HCT116 (cell line): ENCODE measurements around the gene HHLA2. TPM values are rescaled to one million over a fixed set of nuclear protein-coding genes. Genes with fewer than 3 reads are reported as not detected.

ENCODE experiments used
- ATAC-seq: fragments of 200-7000 bp; cut with Tn5 transposase; 2 replicates; pipeline ENCODE4 v1.9.1; 2020; ENCODE audit warnings: mild to moderate bottlenecking, moderate library complexity
- BruUV-seq: library from RNA; stranded (reverse); fragments of 400-500 nt; replicated peaks from 2 replicates; lab custom pipeline; 2021; lab: Mats Ljungman, UMichigan
- CTCF ChIA-PET: fragments of 300-600 bp; sonication (Branson Sonifier 250); formaldehyde crosslinking; loops from one replicate; lab custom pipeline; 2021; ENCODE audit warnings: antibody characterized with exemption; lab: Charles Lee
- POLR2A ChIA-PET: fragments of 300-600, 350-600 bp; sonication (Branson Sonifier 250); formaldehyde crosslinking; loops from one replicate; lab custom pipeline; 2021; ENCODE audit warnings: antibody characterized with exemption; lab: Charles Lee
- RAD21 ChIA-PET, 2 experiments: fragments of 300-600 bp; sonication (Branson Sonifier 250); formaldehyde crosslinking; loops; one replicate each; lab custom pipeline; 2023; ENCODE audit warnings: low total read pairs in 2 of 2; ENCODE audit not compliant: uncharacterized antibody in 2 of 2, unreplicated experiment in 2 of 2, low non-redundant PET in 1 of 2; lab: Charles Lee
- DNase-seq: peaks from one replicate; pipeline ENCODE4 v3.0.0-alpha.2; 2010; ENCODE audit warnings: low read depth, low spot score
- H2AFZ ChIP-seq: fragments of 200-600 bp; shearing (Covaris generic), sonication (generic); 2 replicates; pipeline ENCODE4 v1.6.1; 2017; ENCODE audit warnings: low read depth, mixed run types, mixed read lengths, antibody characterized with exemption, low read length; ENCODE audit not compliant: poor library complexity, severe bottlenecking
- H3K27ac ChIP-seq: 2 replicates; pipeline ENCODE4 v1.5.1; 2012; ENCODE audit warnings: low read depth, low read length
- H3K27me3 ChIP-seq: fragments of 200-600 bp; sonication (generic); 2 replicates; pipeline ENCODE4 v1.6.1; 2016; ENCODE audit warnings: mixed run types, low read length, mixed read lengths; ENCODE audit not compliant: insufficient read depth
- H3K36me3 ChIP-seq, 2 experiments: fragments of 200-500 bp in 1 of 2; fragments of 200-600 bp in 1 of 2; sonication (Bioruptor generic) in 1 of 2; sonication (generic) in 1 of 2; 2 replicates each; pipeline versions ENCODE4 v1.5.1 to v1.6.1; 2014 to 2016; ENCODE audit warnings: low read length in 2 of 2, inconsistent platforms in 1 of 2, mixed read lengths in 1 of 2, mixed run types in 1 of 2; ENCODE audit not compliant: insufficient read depth in 2 of 2, control insufficient read depth in 1 of 2
- H3K4me1 ChIP-seq, 2 experiments: fragments of 200-600 bp in 1 of 2; sonication (generic) in 1 of 2; 2 replicates each; pipeline versions ENCODE4 v1.5.1 to v1.6.1; 2012 to 2017; ENCODE audit warnings: low read length in 2 of 2, inconsistent platforms in 1 of 2, mild to moderate bottlenecking in 1 of 2, mixed read lengths in 1 of 2, mixed run types in 1 of 2, moderate library complexity in 1 of 2; ENCODE audit not compliant: insufficient read depth in 2 of 2, control insufficient read depth in 1 of 2
- H3K4me2 ChIP-seq: fragments of 200-600 bp; sonication (generic); 2 replicates; pipeline ENCODE4 v1.6.1; 2017; ENCODE audit warnings: mixed run types, low read length, mixed read lengths
- H3K4me3 ChIP-seq, 2 experiments: fragments of 200-600 bp in 1 of 2; sonication (generic) in 1 of 2; replicated peaks in 1 of 2; 2 replicates each; pipeline ENCODE4 v1.5.1; 2011 to 2016; ENCODE audit warnings: low read length in 2 of 2, control low read depth in 1 of 2, low read depth in 1 of 2, mild to moderate bottlenecking in 1 of 2, mixed read lengths in 1 of 2, mixed run types in 1 of 2
- H3K79me2 ChIP-seq: fragments of 200-600 bp; sonication (generic); 2 replicates; pipeline ENCODE4 v1.6.1; 2017; ENCODE audit warnings: mild to moderate bottlenecking, mixed run types, low read length, moderate library complexity, mixed read lengths; ENCODE audit not compliant: insufficient read depth
- H3K9ac ChIP-seq: fragments of 200-600 bp; sonication (generic); 2 replicates; pipeline ENCODE4 v1.6.1; 2016; ENCODE audit warnings: low read length, mixed read lengths
- H3K9me2 ChIP-seq: fragments of 200-600 bp; sonication (generic), shearing (Covaris generic); 2 replicates; pipeline ENCODE4 v1.6.1; 2017; ENCODE audit warnings: mixed run types, mild to moderate bottlenecking, moderate library complexity; ENCODE audit not compliant: insufficient read depth
- H3K9me3 ChIP-seq, 2 experiments: fragments of 200-500 bp in 1 of 2; fragments of 200-600 bp in 1 of 2; sonication (Bioruptor generic) in 1 of 2; sonication (generic) in 1 of 2; 2 replicates each; pipeline ENCODE4 v1.6.1; 2014 to 2017; ENCODE audit warnings: low read length in 2 of 2, mixed read lengths in 2 of 2, inconsistent platforms in 1 of 2, low read depth in 1 of 2, mild to moderate bottlenecking in 1 of 2, mixed run types in 1 of 2, moderate library complexity in 1 of 2; ENCODE audit not compliant: control insufficient read depth in 1 of 2, insufficient read depth in 1 of 2
- H4K20me1 ChIP-seq: fragments of 200-600 bp; sonication (generic), shearing (Covaris generic); 2 replicates; pipeline ENCODE4 v1.6.1; 2017; ENCODE audit warnings: mixed run types, mild to moderate bottlenecking, moderate library complexity; ENCODE audit not compliant: insufficient read depth
- CBX3 ChIP-seq: IDR thresholded peaks from 2 replicates; pipeline ENCODE4 v1.6.1; 2012; ENCODE audit warnings: low read depth
- CEBPB ChIP-seq: IDR thresholded peaks from 2 replicates; pipeline ENCODE4 v1.6.1; 2012; ENCODE audit warnings: low read depth
- EGR1 ChIP-seq: IDR thresholded peaks from 2 replicates; pipeline ENCODE4 v1.6.1; 2012; ENCODE audit warnings: low read depth
- EZH2phosphoT487 ChIP-seq: fragments of 200-600 bp; IDR thresholded peaks from 2 replicates; pipeline ENCODE4 v1.6.1; 2018; ENCODE audit warnings: antibody characterized with exemption, borderline replicate concordance
- FOSL1 ChIP-seq: IDR thresholded peaks from 2 replicates; pipeline ENCODE4 v1.6.1; 2012; ENCODE audit warnings: low read depth
- JUND ChIP-seq: IDR thresholded peaks from 2 replicates; pipeline ENCODE4 v1.6.1; 2012
- RAD21 ChIP-seq: IDR thresholded peaks from 2 replicates; pipeline ENCODE4 v1.6.1; 2012; ENCODE audit warnings: low read depth, mild to moderate bottlenecking
- SIN3A ChIP-seq: IDR thresholded peaks from 2 replicates; pipeline ENCODE4 v1.6.1; 2012; ENCODE audit warnings: low read depth
- SRF ChIP-seq: IDR thresholded peaks from 2 replicates; pipeline ENCODE4 v1.6.1; 2012; ENCODE audit warnings: low read depth
- YY1 ChIP-seq: IDR thresholded peaks from 2 replicates; pipeline ENCODE4 v1.6.1; 2011; ENCODE audit warnings: low read length, low read depth, moderate library complexity, mild to moderate bottlenecking; ENCODE audit not compliant: insufficient replicate concordance; ENCODE audit errors: extremely low read depth
- ZNF274 ChIP-seq: fragments of 200-500 bp; sonication (Bioruptor generic); IDR thresholded peaks from 2 replicates; pipeline ENCODE4 v1.6.1; 2014; ENCODE audit warnings: mild to moderate bottlenecking, low read depth, low read length, inconsistent platforms
- intact Hi-C: fragments of 100-400 bp; cut with micrococcal nuclease; formaldehyde crosslinking; loops from 2 replicates; pipeline ENCODE4 v1.10.0; 2022
- total RNA-seq: library from RNA; stranded (reverse); gene quantifications from one replicate; pipeline ENCODE4 v1.2.1, GENCODE V29; 2021; ENCODE audit not compliant: unreplicated experiment
- TF ChIP-seq, protein P1 (sequence below): IDR thresholded peaks from 2 replicates; pipeline ENCODE4 v1.6.1; 2012
- TF ChIP-seq, protein P2 (sequence below), 3 experiments: fragments of 200-600 bp in 1 of 3; sonication (generic) in 1 of 3; IDR thresholded peaks in 2 of 3; conservative IDR thresholded peaks in 1 of 3; 2 replicates each; pipeline ENCODE4 v1.5.1; 2012 to 2017; ENCODE audit warnings: low read depth in 2 of 3, low read length in 2 of 3, antibody characterized with exemption in 1 of 3, borderline replicate concordance in 1 of 3, control low read depth in 1 of 3, mild to moderate bottlenecking in 1 of 3, mixed read lengths in 1 of 3, mixed run types in 1 of 3, moderate library complexity in 1 of 3; ENCODE audit not compliant: insufficient read depth in 1 of 3

Gene HHLA2
- total RNA-seq, 1 experiment from 2014 or later = not detected

DNA sequence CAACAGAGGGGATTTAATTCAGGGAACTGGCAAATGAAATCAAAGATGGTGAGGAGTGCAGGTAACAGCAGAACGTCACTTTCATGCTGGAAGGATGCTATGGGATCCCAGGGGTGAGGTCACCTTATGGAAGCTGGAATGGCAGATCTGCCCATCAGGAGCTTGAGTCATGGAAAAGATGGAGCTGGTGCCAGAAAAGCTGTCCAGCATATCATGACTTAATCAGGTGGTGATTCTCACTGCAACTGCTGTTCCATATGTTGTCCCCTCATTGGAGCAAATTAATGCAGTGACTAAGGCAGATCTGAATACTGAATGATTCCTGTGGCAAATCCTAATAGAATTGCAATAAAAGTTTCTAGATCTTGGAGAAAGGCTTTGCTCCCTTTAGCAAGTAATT, 38.4 kb downstream of the HHLA2 start:
- no peak for TF ChIP-seq FOSL1
- no peak for TF ChIP-seq CEBPB
- TF ChIP-seq SIN3A = no peak
- no peak for TF ChIP-seq YY1
- no peak for TF ChIP-seq ZNF274
- TF ChIP-seq JUND = no peak
- no peak for TF ChIP-seq RAD21
- TF ChIP-seq, protein P1, sequence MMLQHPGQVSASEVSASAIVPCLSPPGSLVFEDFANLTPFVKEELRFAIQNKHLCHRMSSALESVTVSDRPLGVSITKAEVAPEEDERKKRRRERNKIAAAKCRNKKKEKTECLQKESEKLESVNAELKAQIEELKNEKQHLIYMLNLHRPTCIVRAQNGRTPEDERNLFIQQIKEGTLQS = no peak
- no peak for TF ChIP-seq SRF
- TF ChIP-seq, protein P2, sequence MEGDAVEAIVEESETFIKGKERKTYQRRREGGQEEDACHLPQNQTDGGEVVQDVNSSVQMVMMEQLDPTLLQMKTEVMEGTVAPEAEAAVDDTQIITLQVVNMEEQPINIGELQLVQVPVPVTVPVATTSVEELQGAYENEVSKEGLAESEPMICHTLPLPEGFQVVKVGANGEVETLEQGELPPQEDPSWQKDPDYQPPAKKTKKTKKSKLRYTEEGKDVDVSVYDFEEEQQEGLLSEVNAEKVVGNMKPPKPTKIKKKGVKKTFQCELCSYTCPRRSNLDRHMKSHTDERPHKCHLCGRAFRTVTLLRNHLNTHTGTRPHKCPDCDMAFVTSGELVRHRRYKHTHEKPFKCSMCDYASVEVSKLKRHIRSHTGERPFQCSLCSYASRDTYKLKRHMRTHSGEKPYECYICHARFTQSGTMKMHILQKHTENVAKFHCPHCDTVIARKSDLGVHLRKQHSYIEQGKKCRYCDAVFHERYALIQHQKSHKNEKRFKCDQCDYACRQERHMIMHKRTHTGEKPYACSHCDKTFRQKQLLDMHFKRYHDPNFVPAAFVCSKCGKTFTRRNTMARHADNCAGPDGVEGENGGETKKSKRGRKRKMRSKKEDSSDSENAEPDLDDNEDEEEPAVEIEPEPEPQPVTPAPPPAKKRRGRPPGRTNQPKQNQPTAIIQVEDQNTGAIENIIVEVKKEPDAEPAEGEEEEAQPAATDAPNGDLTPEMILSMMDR (IDR thresholded peaks at IDR 0.05 in 2 of 3, conservative IDR thresholded peaks at IDR 0.05 in 1 of 3; ENCODE audit: borderline replicate concordance in 1 of 3, insufficient read depth in 1 of 3, low read depth in 2 of 3, low read length in 2 of 3) = no peak
- no peak for TF ChIP-seq EZH2phosphoT487
- TF ChIP-seq CBX3 = no peak
- no peak for TF ChIP-seq EGR1
- no peaks in the 10 kb centered on the region for H3K9me3 ChIP-seq
- intact Hi-C loops = no loop called here
- ChIA-PET RAD21 (no interaction called here), CTCF (no interaction called here), POLR2A (no interaction called here)
- no peak overlapping the region for H3K4me2 ChIP-seq
- H3K36me3 ChIP-seq = no peaks in the 10 kb centered on the region
- no TSS peak for BruUV-seq
- no peaks in the 10 kb centered on the region for H3K4me1 ChIP-seq
- H3K27me3 ChIP-seq = no peaks in the 10 kb centered on the region
- no peak overlapping the region for H3K9ac ChIP-seq
- no peak for ATAC-seq
- H4K20me1 ChIP-seq = no peaks in the 10 kb centered on the region
- H3K27ac ChIP-seq = no peak overlapping the region
- DNase-seq = no peak
- H3K79me2 ChIP-seq = no peaks in the 10 kb centered on the region
- no peaks in the 10 kb centered on the region for H3K9me2 ChIP-seq
- no peak overlapping the region for H2AFZ ChIP-seq
- H3K4me3 ChIP-seq = no peak overlapping the region
